ENCODE results near the gene KIAA1671.

Gene KIAA1671

GRCh38 chr22:24944217-24944937 lies 8.1 kb upstream of the KIAA1671 start:
- no peak for TF ChIP-seq YY1 (IDR thresholded peaks at IDR 0.05; ENCODE audit: insufficient read depth, insufficient read length)
- no peak for TF ChIP-seq ZNF274 (IDR thresholded peaks at IDR 0.05; ENCODE audit: low read depth, low read length)
- no peak overlapping the region for H3K9ac ChIP-seq (ENCODE audit: insufficient read length, low read depth)
- DNase-seq (ENCODE audit: low read depth, low spot score), result no peak
- no peaks in the 10 kb centered on the region for H3K27me3 ChIP-seq (ENCODE audit: insufficient read depth, insufficient read length)
- no peaks in the 10 kb centered on the region for H3K36me3 ChIP-seq (ENCODE audit: insufficient read depth, insufficient read length, low read length)
- no peaks in the 10 kb centered on the region for H3K9me3 ChIP-seq (ENCODE audit: insufficient read depth, low read length)
- H3K4me3 ChIP-seq (ENCODE audit: insufficient read length, low read depth), result no peak overlapping the region
- peaks cover 4% of the 10 kb centered on the region for H3K4me1 ChIP-seq (ENCODE audit: insufficient read depth, insufficient read length)

- Histone ChIP-seq H3K9ac (ENCODE audit: insufficient read length, low read depth) (no peak overlapping the region), H3K36me3 (ENCODE audit: insufficient read depth, insufficient read length, low read length) (no peaks in the 10 kb centered on the region), H3K4me1 (ENCODE audit: insufficient read depth, insufficient read length) (peaks cover 2% of the 10 kb centered on the region), H3K27me3 (ENCODE audit: insufficient read depth, insufficient read length) (no peaks in the 10 kb centered on the region), H3K4me3 (ENCODE audit: insufficient read length, low read depth) (no peak overlapping the region), H3K9me3 (ENCODE audit: insufficient read depth, low read length) (no peaks in the 10 kb centered on the region)
- TF ChIP-seq ZNF274 (IDR thresholded peaks at IDR 0.05; ENCODE audit: low read depth, low read length) (no peak), YY1 (IDR thresholded peaks at IDR 0.05; ENCODE audit: insufficient read depth, insufficient read length) (no peak), SUZ12 (IDR thresholded peaks at IDR 0.05; ENCODE audit: extremely low read depth, insufficient read depth, insufficient read length) (no peak)
- DNase-seq (ENCODE audit: low read depth, low spot score), result no peak
These were observed 7.1 kb upstream of the KIAA1671 start for GRCh38 chr22:24945430-24945829.

DNA sequence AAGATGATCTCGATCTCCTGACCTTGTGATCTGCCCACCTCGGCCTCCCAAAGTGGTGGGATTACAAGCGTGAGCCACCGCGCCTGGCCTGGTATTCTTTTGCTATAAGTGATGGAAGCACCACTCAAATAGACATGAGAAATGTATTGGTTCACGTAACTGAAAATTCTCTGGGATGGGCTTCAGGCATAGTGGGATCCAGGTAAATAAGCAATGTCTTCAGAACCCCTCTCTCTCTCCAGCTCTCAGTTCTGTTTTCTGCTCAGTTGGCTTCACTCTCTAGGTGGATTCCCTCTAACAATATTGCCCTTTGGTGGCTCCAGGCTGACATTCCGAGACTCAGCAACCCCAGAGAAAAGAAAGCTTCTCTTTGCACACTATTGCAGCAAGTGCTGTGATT lies 5.1 kb upstream of the KIAA1671 start:
- no peaks in the 10 kb centered on the region for H3K27me3 ChIP-seq (ENCODE audit: insufficient read depth, insufficient read length)
- H3K9me3 ChIP-seq (ENCODE audit: insufficient read depth, low read length), result no peaks in the 10 kb centered on the region
- DNase-seq (ENCODE audit: low read depth, low spot score), result no peak
- H3K4me1 ChIP-seq (ENCODE audit: insufficient read depth, insufficient read length), result peaks cover 2% of the 10 kb centered on the region
- H3K9ac ChIP-seq (ENCODE audit: insufficient read length, low read depth), result no peak overlapping the region
- no peaks in the 10 kb centered on the region for H3K36me3 ChIP-seq (ENCODE audit: insufficient read depth, insufficient read length, low read length)
- no peak overlapping the region for H3K4me3 ChIP-seq (ENCODE audit: insufficient read length, low read depth)
- no peak for TF ChIP-seq ZNF274 (IDR thresholded peaks at IDR 0.05; ENCODE audit: low read depth, low read length)

- H3K4me1 ChIP-seq (ENCODE audit: insufficient read depth, insufficient read length), result peaks cover 2% of the 10 kb centered on the region
- H3K4me3 ChIP-seq (ENCODE audit: insufficient read length, low read depth), result no peak overlapping the region
- TF ChIP-seq SUZ12 (IDR thresholded peaks at IDR 0.05; ENCODE audit: extremely low read depth, insufficient read depth, insufficient read length), result no peak
- no peak for TF ChIP-seq YY1 (IDR thresholded peaks at IDR 0.05; ENCODE audit: insufficient read depth, insufficient read length)
- no peaks in the 10 kb centered on the region for H3K36me3 ChIP-seq (ENCODE audit: insufficient read depth, insufficient read length, low read length)
- no peak overlapping the region for H3K9ac ChIP-seq (ENCODE audit: insufficient read length, low read depth)
- no peaks in the 10 kb centered on the region for H3K9me3 ChIP-seq (ENCODE audit: insufficient read depth, low read length)
- H3K27me3 ChIP-seq (ENCODE audit: insufficient read depth, insufficient read length), result no peaks in the 10 kb centered on the region
- no peak for DNase-seq (ENCODE audit: low read depth, low spot score)
These were observed 4.6 kb upstream of the KIAA1671 start for GRCh38 chr22:24947881-24948280.

GRCh38 chr22:24948356-24949202 lies 3.9 kb upstream of the KIAA1671 start:
- peaks cover 2% of the 10 kb centered on the region for H3K4me1 ChIP-seq (ENCODE audit: insufficient read depth, insufficient read length)
- H3K36me3 ChIP-seq (ENCODE audit: insufficient read depth, insufficient read length, low read length), result no peaks in the 10 kb centered on the region
- H3K9me3 ChIP-seq (ENCODE audit: insufficient read depth, low read length), result no peaks in the 10 kb centered on the region
- no peak overlapping the region for H3K9ac ChIP-seq (ENCODE audit: insufficient read length, low read depth)
- no peaks in the 10 kb centered on the region for H3K27me3 ChIP-seq (ENCODE audit: insufficient read depth, insufficient read length)
- H3K4me3 ChIP-seq (ENCODE audit: insufficient read length, low read depth), result no peak overlapping the region
- no peak for TF ChIP-seq YY1 (IDR thresholded peaks at IDR 0.05; ENCODE audit: insufficient read depth, insufficient read length)
- TF ChIP-seq SUZ12 (IDR thresholded peaks at IDR 0.05; ENCODE audit: extremely low read depth, insufficient read depth, insufficient read length), result no peak
- TF ChIP-seq ZNF274 (IDR thresholded peaks at IDR 0.05; ENCODE audit: low read depth, low read length), result no peak
- DNase-seq (ENCODE audit: low read depth, low spot score), result no peak

DNA sequence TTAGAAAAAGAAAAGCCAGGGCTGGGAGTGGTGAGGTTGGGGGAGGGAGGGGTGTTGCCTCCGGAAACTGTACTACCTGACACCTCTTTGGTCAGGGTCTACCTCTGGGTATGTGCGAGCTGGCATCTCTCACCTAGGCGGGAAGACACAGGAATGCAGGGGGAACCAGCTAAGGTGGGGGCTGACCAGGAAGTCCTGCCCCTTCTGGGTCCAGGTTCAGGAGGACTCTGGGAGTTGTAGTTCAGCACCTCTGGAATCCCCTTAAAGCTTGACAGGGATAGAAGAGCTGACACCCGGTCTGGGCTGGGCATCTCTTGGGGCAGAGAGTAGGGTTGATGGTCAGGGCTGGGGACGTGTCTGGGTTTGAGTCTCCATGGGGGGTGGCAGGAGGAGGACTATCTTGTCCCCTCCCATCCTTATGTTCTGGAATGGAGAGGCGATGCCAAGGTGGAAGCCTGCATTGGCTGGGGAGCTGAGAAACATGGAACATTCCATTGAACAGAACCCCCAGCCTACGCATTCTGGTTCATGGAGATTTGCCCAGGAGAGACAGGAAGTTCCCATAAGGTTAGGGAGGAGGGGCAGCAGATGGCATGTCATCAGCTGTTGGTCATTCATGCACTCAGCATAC lies 2.1 kb upstream of the KIAA1671 start:
- DNase-seq (ENCODE audit: low read depth, low spot score), result no peak
- Histone ChIP-seq H3K4me1 (ENCODE audit: insufficient read depth, insufficient read length) (peaks cover 3% of the 10 kb centered on the region), H3K9ac (ENCODE audit: insufficient read length, low read depth) (no peak overlapping the region), H3K4me3 (ENCODE audit: insufficient read length, low read depth) (no peak overlapping the region), H3K36me3 (ENCODE audit: insufficient read depth, insufficient read length, low read length) (no peaks in the 10 kb centered on the region), H3K27me3 (ENCODE audit: insufficient read depth, insufficient read length) (no peaks in the 10 kb centered on the region), H3K9me3 (ENCODE audit: insufficient read depth, low read length) (no peaks in the 10 kb centered on the region)
- TF ChIP-seq ZNF274 (IDR thresholded peaks at IDR 0.05; ENCODE audit: low read depth, low read length) (no peak), YY1 (IDR thresholded peaks at IDR 0.05; ENCODE audit: insufficient read depth, insufficient read length) (no peak), SUZ12 (IDR thresholded peaks at IDR 0.05; ENCODE audit: extremely low read depth, insufficient read depth, insufficient read length) (no peak)

DNA sequence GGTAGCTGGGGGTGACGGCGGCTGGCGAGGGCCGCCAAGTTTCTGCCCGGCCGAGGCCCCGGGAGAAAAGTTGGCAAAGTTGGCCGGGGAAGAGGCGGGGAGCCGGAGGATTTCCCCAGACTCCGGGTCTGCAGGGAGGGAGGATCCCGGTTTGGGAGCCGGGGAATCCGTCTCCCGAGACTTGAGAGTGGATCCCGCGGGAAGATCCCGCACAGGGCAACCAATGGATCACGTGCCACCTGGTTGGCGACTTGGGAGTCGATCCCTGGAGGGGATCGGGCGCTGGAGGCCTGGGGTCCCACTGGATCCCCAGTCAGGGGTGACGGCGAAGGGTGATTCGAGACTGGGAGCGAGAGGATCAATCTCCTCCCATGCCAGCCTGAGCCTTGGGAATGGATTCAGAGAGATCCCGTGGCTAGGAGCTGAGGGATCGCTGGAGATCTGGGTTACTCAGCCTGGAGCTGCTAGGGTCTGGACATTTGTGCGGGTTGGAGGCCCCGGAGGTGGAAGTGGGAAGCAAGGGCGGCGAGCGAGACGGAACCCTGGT lies 394 bp downstream of the KIAA1671 start:
- H3K4me3 ChIP-seq (ENCODE audit: insufficient read length, low read depth), result peak overlapping the region; percentile 81
- no peaks in the 10 kb centered on the region for H3K36me3 ChIP-seq (ENCODE audit: insufficient read depth, insufficient read length, low read length)
- peaks cover 3% of the 10 kb centered on the region for H3K4me1 ChIP-seq (ENCODE audit: insufficient read depth, insufficient read length)
- H3K9me3 ChIP-seq (ENCODE audit: insufficient read depth, low read length), result no peaks in the 10 kb centered on the region
- no peak for DNase-seq (ENCODE audit: low read depth, low spot score)
- H3K27me3 ChIP-seq (ENCODE audit: insufficient read depth, insufficient read length), result no peaks in the 10 kb centered on the region
- TF ChIP-seq YY1 (IDR thresholded peaks at IDR 0.05; ENCODE audit: insufficient read depth, insufficient read length) (no peak), SUZ12 (IDR thresholded peaks at IDR 0.05; ENCODE audit: extremely low read depth, insufficient read depth, insufficient read length) (no peak), ZNF274 (IDR thresholded peaks at IDR 0.05; ENCODE audit: low read depth, low read length) (no peak)
- peak overlapping the region; percentile 86 for H3K9ac ChIP-seq (ENCODE audit: insufficient read length, low read depth)
